SK-N-SH treated with all-trans-retinoic acid at 6 μM for 48 hours (cell line): ENCODE results near the gene AGAP2.

ENCODE experiments used
- OSR1 ChIP-seq: fragments of 250-450 bp; sonication (Bioruptor Pico); IDR thresholded peaks from 2 replicates; pipeline ENCODE4 v1.8.0; 2022; ENCODE audit warnings: moderate library complexity, mild to moderate bottlenecking, inconsistent platforms
- PATZ1 ChIP-seq: fragments of 250-450 bp; sonication (Bioruptor Pico); IDR thresholded peaks from 2 replicates; pipeline ENCODE4 v1.8.0; 2020; ENCODE audit warnings: mild to moderate bottlenecking, moderate library complexity, borderline replicate concordance
- ZFP30 ChIP-seq: fragments of 450-650 bp; formaldehyde crosslinking; IDR thresholded peaks from 2 replicates; pipeline ENCODE4 v1.5.0; 2022; ENCODE audit warnings: mild to moderate bottlenecking, moderate library complexity

- TF ChIP-seq OSR1 (no peak), PATZ1 (no peak), ZFP30 (CRISPR knock-in tag) (no peak)
Observed at GRCh38 chr12:57743769-57744168, 5.2 kb upstream of the AGAP2 start.
